Measurements from ENCODE around the gene DROSHA. TPM values are rescaled to one million over a fixed set of nuclear protein-coding genes. Genes with fewer than 3 reads are reported as not detected.

The DROSHA gene
- total and polyA plus RNA-seq, 2 donors (not counting 3 experiments of a cell fraction or from before 2014, with no cell fraction given): 49.1 to 96.4 TPM

GRCh38 chr5:31471040-31471439 is 60.9 kb downstream of the DROSHA start:
- Histone ChIP-seq H3K27me3 (ENCODE audit: control insufficient read depth in 2 of 2, insufficient read depth in 2 of 2, low read length in 2 of 2) (no peaks in the 10 kb centered on the region), H3K27ac (ENCODE audit: insufficient read depth, low read depth, low read length) (no peak overlapping the region), H4K20me1 (replicated peaks; ENCODE audit: control insufficient read depth, extremely low read depth, insufficient read depth, low read length) (no peaks in the 10 kb centered on the region), H3K9ac (replicated peaks; ENCODE audit: extremely low read depth, insufficient read depth, low read length) (no peak overlapping the region), H3K4me3 (replicated peaks in 1 of 3; ENCODE audit: insufficient read depth in 1 of 3, low read depth in 1 of 3, low read length in 3 of 3) (no peak overlapping the region), H3K36me3 (ENCODE audit: control insufficient read depth in 2 of 2, extremely low read depth in 1 of 2, insufficient read depth in 2 of 2, low read length in 2 of 2) (peaks cover 0 to 2% of the 10 kb centered on the region in 2 experiments), H3K9me1 (replicated peaks; ENCODE audit: control insufficient read depth, extremely low read depth, insufficient read depth, low read length) (peaks cover 2% of the 10 kb centered on the region), H3K4me1 (ENCODE audit: control insufficient read depth, extremely low read depth, insufficient read depth, low read length) (peaks cover 10% of the 10 kb centered on the region), H2AFZ (ENCODE audit: low read depth, low read length) (no peak overlapping the region), H3K4me2 (ENCODE audit: insufficient read depth, low read length) (no peak overlapping the region), H3K9me3 (replicated peaks; ENCODE audit: control insufficient read depth, insufficient read depth, low read length) (no peaks in the 10 kb centered on the region), H3K79me2 (ENCODE audit: control insufficient read depth, insufficient read depth, low read length) (no peaks in the 10 kb centered on the region)
- ChIA-PET POLR2A (no interaction called here), CTCF (no interaction called here)
- TF ChIP-seq, protein P1, sequence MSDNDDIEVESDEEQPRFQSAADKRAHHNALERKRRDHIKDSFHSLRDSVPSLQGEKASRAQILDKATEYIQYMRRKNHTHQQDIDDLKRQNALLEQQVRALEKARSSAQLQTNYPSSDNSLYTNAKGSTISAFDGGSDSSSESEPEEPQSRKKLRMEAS (IDR thresholded peaks at IDR 0.05; ENCODE audit: insufficient read depth, insufficient read length): no peak
- TF ChIP-seq JUN (IDR thresholded peaks at IDR 0.05; ENCODE audit: borderline replicate concordance, insufficient read depth, insufficient read length, low read depth) (no peak), MYC (IDR thresholded peaks at IDR 0.05; ENCODE audit: low read depth, low read length) (no peak), EZH2 (IDR thresholded peaks at IDR 0.05; ENCODE audit: borderline replicate concordance, low read depth, low read length, severe bottlenecking) (no peak), FOS (IDR thresholded peaks at IDR 0.05; ENCODE audit: borderline replicate concordance, insufficient read depth, low read length) (no peak)
- no peak for DNase-seq (ENCODE audit: low read depth, low spot score)
- no TSS peak for BruUV-seq (replicated peaks)
- no peak for FAIRE-seq
- intact Hi-C loops (cut with micrococcal nuclease) (no loop called here), dilution Hi-C loops (cut with MboI; ENCODE audit: extremely low pct_ligation_motif_present, low sequenced_read_pairs) (no loop called here)

- intact Hi-C loops (cut with micrococcal nuclease): no loop called here
- POLR2A ChIA-PET: no interaction called here
- Histone ChIP-seq H3K36me3 (ENCODE audit: control insufficient read depth in 2 of 2, extremely low read depth in 1 of 2, insufficient read depth in 2 of 2, low read length in 2 of 2) (peaks cover 0 to 2% of the 10 kb centered on the region in 2 experiments), H3K79me2 (ENCODE audit: control insufficient read depth, insufficient read depth, low read length) (no peaks in the 10 kb centered on the region), H3K27me3 (ENCODE audit: control insufficient read depth in 2 of 2, insufficient read depth in 2 of 2, low read length in 2 of 2) (no peaks in the 10 kb centered on the region), H4K20me1 (replicated peaks; ENCODE audit: control insufficient read depth, extremely low read depth, insufficient read depth, low read length) (no peaks in the 10 kb centered on the region), H3K27ac (ENCODE audit: insufficient read depth, low read depth, low read length) (no peak overlapping the region), H3K9me1 (replicated peaks; ENCODE audit: control insufficient read depth, extremely low read depth, insufficient read depth, low read length) (peaks cover 2% of the 10 kb centered on the region), H3K4me2 (ENCODE audit: insufficient read depth, low read length) (no peak overlapping the region), H2AFZ (ENCODE audit: low read depth, low read length) (no peak overlapping the region), H3K4me3 (replicated peaks in 1 of 3; ENCODE audit: insufficient read depth in 1 of 3, low read depth in 1 of 3, low read length in 3 of 3) (no peak overlapping the region), H3K4me1 (ENCODE audit: control insufficient read depth, extremely low read depth, insufficient read depth, low read length) (peaks cover 10% of the 10 kb centered on the region), H3K9ac (replicated peaks; ENCODE audit: extremely low read depth, insufficient read depth, low read length) (no peak overlapping the region), H3K9me3 (replicated peaks; ENCODE audit: control insufficient read depth, insufficient read depth, low read length) (no peaks in the 10 kb centered on the region)
- CTCF ChIA-PET: no interaction called here
- TF ChIP-seq MYC (IDR thresholded peaks at IDR 0.05; ENCODE audit: low read depth, low read length): no peak
- TF ChIP-seq FOS (IDR thresholded peaks at IDR 0.05; ENCODE audit: borderline replicate concordance, insufficient read depth, low read length): peak; percentile 36
- no peak for TF ChIP-seq EZH2 (IDR thresholded peaks at IDR 0.05; ENCODE audit: borderline replicate concordance, low read depth, low read length, severe bottlenecking)
- TF ChIP-seq, protein P2, sequence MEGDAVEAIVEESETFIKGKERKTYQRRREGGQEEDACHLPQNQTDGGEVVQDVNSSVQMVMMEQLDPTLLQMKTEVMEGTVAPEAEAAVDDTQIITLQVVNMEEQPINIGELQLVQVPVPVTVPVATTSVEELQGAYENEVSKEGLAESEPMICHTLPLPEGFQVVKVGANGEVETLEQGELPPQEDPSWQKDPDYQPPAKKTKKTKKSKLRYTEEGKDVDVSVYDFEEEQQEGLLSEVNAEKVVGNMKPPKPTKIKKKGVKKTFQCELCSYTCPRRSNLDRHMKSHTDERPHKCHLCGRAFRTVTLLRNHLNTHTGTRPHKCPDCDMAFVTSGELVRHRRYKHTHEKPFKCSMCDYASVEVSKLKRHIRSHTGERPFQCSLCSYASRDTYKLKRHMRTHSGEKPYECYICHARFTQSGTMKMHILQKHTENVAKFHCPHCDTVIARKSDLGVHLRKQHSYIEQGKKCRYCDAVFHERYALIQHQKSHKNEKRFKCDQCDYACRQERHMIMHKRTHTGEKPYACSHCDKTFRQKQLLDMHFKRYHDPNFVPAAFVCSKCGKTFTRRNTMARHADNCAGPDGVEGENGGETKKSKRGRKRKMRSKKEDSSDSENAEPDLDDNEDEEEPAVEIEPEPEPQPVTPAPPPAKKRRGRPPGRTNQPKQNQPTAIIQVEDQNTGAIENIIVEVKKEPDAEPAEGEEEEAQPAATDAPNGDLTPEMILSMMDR (IDR thresholded peaks at IDR 0.05; ENCODE audit: extremely low read depth in 1 of 2, insufficient read depth in 1 of 2, low read depth in 1 of 2, low read length in 2 of 2): no peak
- TF ChIP-seq POLR2AphosphoS5 (IDR thresholded peaks at IDR 0.05; ENCODE audit: insufficient read depth, low read depth, low read length): no peak
- BruUV-seq (replicated peaks): no TSS peak
- DNase-seq (ENCODE audit: low read depth, low spot score): peak; percentile 55
- dilution Hi-C loops (cut with MboI; ENCODE audit: extremely low pct_ligation_motif_present, low sequenced_read_pairs): no loop called here
- peak; percentile 59 for FAIRE-seq
Measured at GRCh38 chr5:31470608-31471007, 61.3 kb downstream of the DROSHA start.

All from endothelial cell of umbilical vein (primary cell).